ENCODE data around the gene TIAM1. TPM values are rescaled to one million over a fixed set of nuclear protein-coding genes. Genes with fewer than 3 reads are reported as not detected.

Gene TIAM1
- total and polyA plus RNA-seq, 2 of the 8 experiments (the other 6 are each of a cell fraction or from before 2014, with no cell fraction given), result 10.1 to 30.7 TPM

DNA sequence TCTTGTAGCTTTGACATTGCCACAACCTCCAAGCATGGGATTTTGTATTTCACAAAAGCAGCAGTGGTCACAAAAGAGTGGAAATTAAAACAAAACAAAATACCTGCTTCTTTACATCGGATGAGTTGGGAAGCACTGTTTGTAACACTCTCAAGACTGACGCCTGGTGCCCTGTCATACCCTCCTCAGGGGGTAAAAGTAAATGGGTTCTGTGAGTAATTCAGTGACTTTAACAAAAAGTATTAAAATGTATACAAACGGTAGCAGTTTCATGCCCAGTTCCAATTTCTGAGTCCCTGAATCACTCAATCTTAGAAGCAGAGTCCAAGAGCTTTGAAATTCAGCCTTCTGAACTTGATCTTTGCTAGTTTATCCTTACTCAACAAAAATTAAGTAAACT lies 152.5 kb downstream of the TIAM1 start:
- Histone ChIP-seq H3K4ac (replicated peaks; ENCODE audit: insufficient read length, low read depth, low read length) (no peak overlapping the region), H2BK12ac (ENCODE audit: low read depth, low read length) (no peak overlapping the region), H4K8ac (ENCODE audit: extremely low read depth, insufficient read depth, low read length) (no peak overlapping the region), H3K79me1 (ENCODE audit: low read depth, low read length) (no peaks in the 10 kb centered on the region), H2BK15ac (ENCODE audit: low read length) (no peak overlapping the region; the same call in 1 of the 2 replicates), H3K23ac (ENCODE audit: insufficient read length) (no peak overlapping the region), H2AFZ (ENCODE audit: low read length) (no peak overlapping the region), H3K27ac (ENCODE audit: low read depth, low read length) (no peak overlapping the region), H4K5ac (ENCODE audit: insufficient read length, low read depth, low read length) (no peak overlapping the region), H3K27me3 (replicated peaks in 1 of 4; ENCODE audit: control insufficient read depth in 3 of 4, extremely low read depth in 1 of 4, insufficient read depth in 3 of 4, low read length in 3 of 4) (peaks cover 0 to 1% (median 0%) of the 10 kb centered on the region in 4 experiments; a peak in 1 of 7 replicates), H2BK5ac (ENCODE audit: low read depth, low read length) (no peak overlapping the region), H2AK5ac (ENCODE audit: low read depth, low read length) (no peak overlapping the region), H3K56ac (replicated peaks; ENCODE audit: insufficient read length, low read depth, low read length) (no peak overlapping the region), H3K4me3 (ENCODE audit: extremely low read depth in 1 of 4, insufficient read depth in 2 of 4, low read depth in 3 of 4, low read length in 4 of 4) (no peak overlapping the region), H3K18ac (ENCODE audit: extremely low read depth, low read length) (no peak overlapping the region), H3K4me1 (replicated peaks in 1 of 4; ENCODE audit: control insufficient read depth in 3 of 4, insufficient read depth in 4 of 4, low read length in 3 of 4) (peaks cover 0 to 6% (median 3%) of the 10 kb centered on the region in 4 experiments; a peak in 3 of 7 replicates), H2BK120ac (replicated peaks; ENCODE audit: low read depth, low read length) (no peak overlapping the region), H3K9ac (replicated peaks in 1 of 4; ENCODE audit: extremely low read depth in 1 of 4, low read depth in 3 of 4, low read length in 3 of 4) (no peak overlapping the region), H4K20me1 (replicated peaks in 1 of 2; ENCODE audit: control insufficient read depth in 1 of 2, insufficient read depth in 2 of 2, low read length in 2 of 2) (no peaks in the 10 kb centered on the region), H4K91ac (replicated peaks; ENCODE audit: insufficient read length, low read length) (no peak overlapping the region), H3K79me2 (ENCODE audit: control insufficient read depth in 1 of 2, insufficient read depth in 2 of 2, low read length in 2 of 2) (no peaks in the 10 kb centered on the region), H3K4me2 (ENCODE audit: insufficient read depth in 1 of 2, low read depth in 2 of 2, low read length in 2 of 2) (no peak overlapping the region), H3K23me2 (ENCODE audit: low read depth, low read length) (no peaks in the 10 kb centered on the region), H3K36me3 (ENCODE audit: control insufficient read depth in 2 of 4, insufficient read depth in 4 of 4, low read length in 3 of 4) (peaks cover 0 to 4% (median 0%) of the 10 kb centered on the region in 4 experiments; a peak in 2 of 8 replicates), H3K9me3 (ENCODE audit: insufficient read depth in 2 of 2, low read depth in 1 of 2, low read length in 1 of 2) (no peaks in the 10 kb centered on the region), H2BK20ac (ENCODE audit: low read length) (no peak overlapping the region), H3K14ac (ENCODE audit: insufficient read length) (no peak overlapping the region)
- POLR2A ChIA-PET (ENCODE audit: partially characterized antibody), result no interaction called here
- WGBS, 2 experiments (ENCODE audit: extremely low coverage in 1 of 2, insufficient coverage in 1 of 2, insufficient read length in 1 of 2, insufficient replicate concordance in 2 of 2, low coverage in 1 of 2, low lambda C conversion rate in 2 of 2, missing lambda C conversion rate in 1 of 2), result 87% methylated on average over 3 of the region's 3 CpGs; no CpG with 5 or more reads in 1 of the 2 experiments
- FAIRE-seq (no peak), DNase-seq (ENCODE audit: low read depth in 1 of 2, low spot score in 2 of 2) (no peak)
- TF ChIP-seq SP2 (IDR thresholded peaks at IDR 0.05; ENCODE audit: low read length) (no peak), KDM1A (IDR thresholded peaks at IDR 0.05; ENCODE audit: borderline replicate concordance, low read length) (no peak), JUND (IDR thresholded peaks at IDR 0.05; ENCODE audit: low read length) (no peak), RAD21 (IDR thresholded peaks at IDR 0.05 in 1 of 2, conservative IDR thresholded peaks at IDR 0.05 in 1 of 2; ENCODE audit: low read depth in 2 of 2, low read length in 2 of 2) (no peak), TEAD4 (IDR thresholded peaks at IDR 0.05; ENCODE audit: low read depth, low read length) (no peak), GABPA (IDR thresholded peaks at IDR 0.05; ENCODE audit: borderline replicate concordance, insufficient read depth, low read length) (no peak), ZNF274 (IDR thresholded peaks at IDR 0.05; ENCODE audit: borderline replicate concordance, extremely low read depth, low read length) (no peak), NANOG (IDR thresholded peaks at IDR 0.05; ENCODE audit: insufficient read depth, low read depth, low read length, poor library complexity, severe bottlenecking) (no peak)
- TF ChIP-seq, protein P1, sequence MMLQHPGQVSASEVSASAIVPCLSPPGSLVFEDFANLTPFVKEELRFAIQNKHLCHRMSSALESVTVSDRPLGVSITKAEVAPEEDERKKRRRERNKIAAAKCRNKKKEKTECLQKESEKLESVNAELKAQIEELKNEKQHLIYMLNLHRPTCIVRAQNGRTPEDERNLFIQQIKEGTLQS (IDR thresholded peaks at IDR 0.05; ENCODE audit: insufficient read depth, low read depth, low read length), result no peak
- TF ChIP-seq, protein P2, sequence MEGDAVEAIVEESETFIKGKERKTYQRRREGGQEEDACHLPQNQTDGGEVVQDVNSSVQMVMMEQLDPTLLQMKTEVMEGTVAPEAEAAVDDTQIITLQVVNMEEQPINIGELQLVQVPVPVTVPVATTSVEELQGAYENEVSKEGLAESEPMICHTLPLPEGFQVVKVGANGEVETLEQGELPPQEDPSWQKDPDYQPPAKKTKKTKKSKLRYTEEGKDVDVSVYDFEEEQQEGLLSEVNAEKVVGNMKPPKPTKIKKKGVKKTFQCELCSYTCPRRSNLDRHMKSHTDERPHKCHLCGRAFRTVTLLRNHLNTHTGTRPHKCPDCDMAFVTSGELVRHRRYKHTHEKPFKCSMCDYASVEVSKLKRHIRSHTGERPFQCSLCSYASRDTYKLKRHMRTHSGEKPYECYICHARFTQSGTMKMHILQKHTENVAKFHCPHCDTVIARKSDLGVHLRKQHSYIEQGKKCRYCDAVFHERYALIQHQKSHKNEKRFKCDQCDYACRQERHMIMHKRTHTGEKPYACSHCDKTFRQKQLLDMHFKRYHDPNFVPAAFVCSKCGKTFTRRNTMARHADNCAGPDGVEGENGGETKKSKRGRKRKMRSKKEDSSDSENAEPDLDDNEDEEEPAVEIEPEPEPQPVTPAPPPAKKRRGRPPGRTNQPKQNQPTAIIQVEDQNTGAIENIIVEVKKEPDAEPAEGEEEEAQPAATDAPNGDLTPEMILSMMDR (IDR thresholded peaks at IDR 0.05; ENCODE audit: control extremely low read depth in 1 of 3, insufficient read depth in 1 of 3, low read depth in 1 of 3, low read length in 3 of 3), result no peak
- CTCF ChIA-PET (ENCODE audit: partially characterized antibody), result interaction anchor here (0.7 to 4.8 kb wide), 9 partner anchors 10 to 411 kb away, joined by 3 to 35 read pairs (median 4); no protein-coding TSS in a partner anchor
